Endometrium (tissue), 2 donors: ENCODE results near the gene WDFY1.

ENCODE experiments used
- FAIRE-seq: peaks from 2 replicates; lab custom pipeline; 2012; peaks lifted over from hg19 to GRCh38; lab: Jason Lieb, UNC
- donor health status: control.
- donor health status: control.

WDFY1 gene

GRCh38 chr2:223930103-223930976 lies 14.8 kb downstream of the WDFY1 start:
- FAIRE-seq: no peak

GRCh38 chr2:223929571-223930102 lies 15.5 kb downstream of the WDFY1 start:
- no peak for FAIRE-seq

DNA sequence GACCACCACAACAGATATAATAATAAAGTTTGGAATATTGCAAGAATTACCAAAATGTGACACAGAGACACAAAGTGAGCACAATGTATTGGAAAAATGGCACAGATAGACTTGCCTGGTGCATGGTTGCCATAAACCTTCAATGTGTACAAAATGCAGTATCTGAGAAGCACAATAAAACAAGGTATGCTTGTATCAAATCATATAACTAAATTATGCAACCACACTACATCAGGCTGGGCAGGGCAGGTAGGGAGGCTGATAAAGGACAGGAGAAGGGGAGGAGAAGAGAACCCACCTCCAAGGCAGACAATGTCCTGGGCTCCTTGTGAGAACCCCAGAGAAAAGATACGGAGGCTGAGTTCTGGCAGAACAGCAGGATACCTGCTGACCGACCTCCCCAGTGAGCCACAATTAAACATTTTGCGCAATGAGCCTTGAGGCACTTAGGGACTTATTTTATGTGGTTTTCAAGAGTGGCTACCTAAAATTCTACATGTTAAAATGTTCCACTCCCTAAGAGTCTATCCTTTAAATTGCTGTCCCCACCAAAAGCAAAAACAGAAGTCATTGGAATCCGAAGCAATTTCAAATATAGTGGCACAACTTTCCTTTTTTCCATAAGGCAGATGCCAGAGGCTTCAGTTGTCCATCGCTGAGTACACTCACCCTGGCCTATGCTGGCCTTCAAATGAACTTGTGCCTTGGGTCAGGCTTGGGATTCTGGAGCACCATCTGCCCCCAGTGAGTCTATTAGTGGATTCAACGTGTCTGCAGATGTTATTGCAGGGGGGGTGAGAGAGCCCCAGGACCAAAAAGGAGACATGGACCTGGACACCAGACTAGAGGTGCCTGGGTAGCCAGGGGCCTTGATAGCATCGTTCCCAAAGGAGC lies 16.8 kb downstream of the WDFY1 start:
- FAIRE-seq: no peak

DNA sequence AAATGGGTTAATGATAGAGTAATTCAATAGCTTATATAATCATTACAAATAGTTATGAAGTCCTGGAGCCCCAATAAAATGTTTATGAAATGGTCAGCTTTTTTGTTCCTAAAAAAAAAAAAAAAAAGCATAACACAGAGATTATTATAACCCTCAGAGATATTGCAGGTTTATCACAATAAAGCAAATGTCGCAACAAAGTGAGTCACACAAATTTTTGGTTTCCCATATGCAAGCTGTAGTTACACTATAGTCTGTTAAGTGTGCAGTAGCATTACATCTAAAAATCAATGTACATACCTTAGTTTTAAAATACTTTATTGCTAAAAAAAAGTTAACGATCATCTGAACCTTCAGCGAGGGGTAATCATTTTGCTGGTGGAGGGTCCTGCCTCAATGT lies 20.0 kb downstream of the WDFY1 start:
- no peak for FAIRE-seq

- FAIRE-seq: no peak
Observed at GRCh38 chr2:223923976-223924375, 21.2 kb downstream of the WDFY1 start.

- FAIRE-seq: no peak
Observed at GRCh38 chr2:223922308-223922707, 22.8 kb downstream of the WDFY1 start.

GRCh38 chr2:223921204-223921603 lies 23.9 kb downstream of the WDFY1 start:
- FAIRE-seq: no peak

DNA sequence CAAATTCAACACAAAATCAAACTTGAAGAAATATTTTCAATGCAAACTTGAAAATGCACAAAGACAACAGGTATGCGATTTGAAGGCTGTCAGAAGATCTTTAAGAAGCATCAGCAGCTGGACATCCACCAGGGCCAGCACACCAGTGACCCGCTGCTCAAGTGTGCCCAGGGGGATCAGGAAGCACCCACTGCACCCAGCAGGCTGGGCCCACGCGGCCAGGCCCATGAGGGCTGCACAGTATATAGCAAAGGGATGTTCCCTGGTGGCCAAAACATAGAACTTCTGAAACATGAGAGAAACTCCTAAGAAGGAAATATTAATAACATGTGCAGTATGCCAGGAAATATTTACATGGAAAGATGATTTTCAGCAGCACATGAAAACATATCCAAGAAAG lies 25.0 kb downstream of the WDFY1 start:
- no peak for FAIRE-seq

GRCh38 chr2:223918671-223919134 lies 26.4 kb downstream of the WDFY1 start:
- no peak for FAIRE-seq

GRCh38 chr2:223916181-223916920 lies 28.8 kb downstream of the WDFY1 start:
- no peak for FAIRE-seq

DNA sequence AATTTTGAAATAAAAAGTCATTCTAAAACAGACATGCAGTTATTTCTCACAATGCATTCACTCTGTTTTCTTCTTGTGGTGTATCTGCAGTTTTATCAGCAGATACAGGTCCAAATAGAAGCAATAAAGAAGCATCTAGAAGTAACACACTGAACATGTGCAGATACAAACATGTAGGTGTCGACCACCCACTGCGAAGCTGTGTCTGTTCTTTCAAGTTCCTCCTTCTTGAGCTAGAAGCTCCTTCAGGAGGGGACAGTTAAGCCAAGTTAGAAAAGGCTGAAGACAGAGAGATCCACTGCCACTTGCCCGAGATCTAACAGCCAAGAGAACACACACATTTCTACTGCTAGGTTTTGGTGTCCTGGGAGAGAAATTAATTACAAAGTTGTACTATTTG lies 30.1 kb downstream of the WDFY1 start:
- FAIRE-seq: no peak

DNA sequence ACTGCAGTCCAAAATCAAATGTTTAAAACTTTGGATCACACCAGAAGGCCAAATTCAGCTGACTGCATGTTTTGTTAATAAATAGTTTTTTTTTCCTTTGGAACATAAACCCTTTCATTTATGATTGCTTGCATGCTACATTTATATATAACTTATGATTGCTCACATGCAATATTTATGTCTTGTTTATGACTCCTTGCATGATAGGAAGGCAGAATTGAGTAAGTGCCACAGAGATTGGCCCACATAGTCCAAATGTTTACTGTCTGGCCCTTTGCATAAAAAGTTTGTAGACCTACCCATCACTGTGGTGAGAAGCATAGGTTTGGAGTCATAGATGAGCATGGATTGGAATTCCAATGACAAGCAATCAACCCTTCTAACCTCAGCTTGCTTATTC lies 30.8 kb downstream of the WDFY1 start:
- FAIRE-seq: no peak

DNA sequence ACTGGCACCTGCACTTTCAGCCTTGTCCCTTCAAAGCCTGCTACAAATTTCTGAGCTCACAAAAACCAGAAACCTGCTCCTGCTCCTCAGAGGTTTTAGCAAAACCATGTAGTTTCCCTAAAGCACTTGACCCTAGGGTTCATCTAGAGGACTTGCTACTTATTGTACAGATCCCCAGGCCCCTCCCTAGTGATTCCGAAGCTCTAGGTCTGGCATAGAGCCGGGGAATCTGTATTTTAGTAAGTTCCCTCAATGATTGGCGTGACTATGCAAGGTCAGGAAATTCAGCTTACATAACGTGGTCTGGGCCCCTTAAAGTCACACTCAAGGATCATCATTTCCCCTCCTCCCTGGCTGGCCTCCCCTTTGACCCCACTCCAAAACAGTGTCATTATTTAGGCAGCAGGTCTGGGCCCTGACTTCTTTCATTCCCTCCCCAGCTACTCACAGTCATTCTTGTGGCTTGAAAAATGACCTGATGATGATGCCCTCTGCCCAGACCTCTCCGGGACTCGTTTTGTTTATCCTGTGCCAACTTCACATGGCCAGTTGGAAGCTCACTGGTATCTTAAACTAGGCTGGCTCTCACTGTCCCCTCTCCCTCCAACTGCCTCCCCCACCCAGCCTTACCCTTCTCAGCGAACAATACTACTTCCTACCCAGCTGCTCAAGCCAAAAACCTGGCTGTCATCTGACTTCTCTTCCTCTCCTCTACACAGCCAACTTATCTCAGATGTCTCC lies 36.0 kb downstream of the WDFY1 start:
- no peak for FAIRE-seq

GRCh38 chr2:223908304-223908998 lies 36.7 kb downstream of the WDFY1 start:
- FAIRE-seq: no peak

DNA sequence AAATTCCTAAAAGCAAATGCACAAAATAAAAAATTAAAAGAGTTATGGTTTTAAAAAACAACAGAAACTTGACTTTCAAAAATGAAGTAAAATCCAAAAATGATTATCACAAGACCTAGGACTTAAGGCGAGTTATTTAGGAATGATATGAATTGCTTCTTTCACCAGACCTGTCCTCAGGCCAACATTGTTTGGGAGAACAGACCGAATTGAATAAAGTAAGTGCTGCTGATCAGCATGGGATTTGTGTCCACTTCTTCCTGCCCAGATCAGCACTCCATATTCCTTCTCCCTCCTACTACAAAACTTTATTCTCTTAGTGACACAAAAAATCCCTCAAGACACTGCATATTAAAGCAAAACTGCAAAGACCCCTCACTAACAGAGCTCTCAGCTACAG lies 39.1 kb downstream of the WDFY1 start:
- no peak for FAIRE-seq

DNA sequence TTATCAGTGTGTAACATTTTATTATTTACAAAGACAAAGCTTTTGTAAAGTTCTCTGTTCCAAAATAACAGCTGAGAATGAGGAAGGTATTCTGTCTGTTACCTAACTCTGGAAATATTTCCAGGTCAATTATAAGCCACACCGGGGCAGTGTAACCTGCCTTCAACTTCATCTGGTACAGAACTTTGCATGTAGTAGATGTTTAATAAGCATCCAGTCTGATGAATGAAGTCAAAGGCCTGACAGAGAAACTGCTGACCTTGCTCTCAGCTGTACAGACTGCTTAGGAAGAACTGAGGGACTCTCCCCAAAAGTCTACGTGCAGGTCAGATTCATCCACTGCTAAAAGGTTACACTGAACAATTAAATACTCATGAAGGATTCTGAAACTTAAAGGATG lies 43.3 kb downstream of the WDFY1 start:
- no peak for FAIRE-seq

DNA sequence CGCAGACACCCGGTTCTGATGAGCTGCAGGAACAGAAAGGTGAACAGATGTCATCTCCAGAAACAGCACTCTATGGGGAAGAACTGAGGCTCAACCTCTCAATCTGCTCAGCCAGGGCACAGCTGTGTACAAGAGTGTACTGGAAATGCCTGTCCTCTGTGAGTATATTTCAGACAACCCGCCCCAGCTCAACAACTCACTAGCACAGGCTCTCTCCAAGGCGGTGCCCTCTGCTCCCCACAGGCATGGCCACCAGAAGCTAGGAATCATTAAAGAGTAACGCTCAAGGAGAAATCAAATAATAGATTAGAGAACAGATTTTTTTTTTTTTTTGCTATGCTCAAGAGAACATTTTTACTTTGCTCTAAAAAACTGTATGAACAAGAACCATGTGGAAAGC lies 43.8 kb downstream of the WDFY1 start:
- no peak for FAIRE-seq

DNA sequence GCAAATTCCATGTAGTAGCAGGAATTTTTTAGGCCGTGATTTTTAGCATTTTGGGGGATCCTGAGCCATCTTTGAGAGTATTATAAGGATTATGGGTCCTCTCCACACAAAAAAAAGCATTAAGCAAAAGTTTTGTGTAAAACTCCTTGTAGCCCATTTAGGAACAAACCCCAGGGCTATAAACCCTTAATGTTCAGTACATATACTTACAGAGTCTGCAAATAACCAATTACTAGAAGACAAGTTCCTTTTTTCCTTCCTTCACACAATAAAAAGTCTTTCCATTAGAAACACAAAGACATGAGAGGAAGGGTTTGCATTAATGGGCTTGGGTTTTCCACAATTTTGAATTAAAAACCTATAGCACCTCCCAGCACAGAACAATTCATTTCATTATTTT lies 44.6 kb downstream of the WDFY1 start:
- no peak for FAIRE-seq

DNA sequence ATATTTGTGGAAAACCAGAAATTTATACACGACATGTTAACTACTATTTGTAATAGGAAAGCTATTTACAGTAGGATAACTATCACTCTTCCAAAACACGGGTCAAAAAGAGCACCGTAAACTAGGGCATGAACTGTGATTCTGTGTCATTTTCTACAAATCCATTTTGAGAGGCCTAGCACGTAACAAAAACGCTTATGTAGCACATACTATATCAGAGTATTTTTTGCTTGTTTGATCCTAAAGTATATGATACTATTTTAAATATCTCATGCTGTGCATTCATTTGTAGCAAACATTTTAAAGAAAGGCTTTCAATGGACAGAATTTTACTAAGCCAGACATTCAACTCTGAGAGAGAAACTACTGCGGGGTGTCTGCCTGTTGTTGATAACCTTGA lies 45.1 kb downstream of the WDFY1 start:
- no peak for FAIRE-seq

GRCh38 chr2:223897669-223898330 lies 47.3 kb downstream of the WDFY1 start:
- no peak for FAIRE-seq
